ENCODE results near the gene TSEN54.

The TSEN54 gene

DNA sequence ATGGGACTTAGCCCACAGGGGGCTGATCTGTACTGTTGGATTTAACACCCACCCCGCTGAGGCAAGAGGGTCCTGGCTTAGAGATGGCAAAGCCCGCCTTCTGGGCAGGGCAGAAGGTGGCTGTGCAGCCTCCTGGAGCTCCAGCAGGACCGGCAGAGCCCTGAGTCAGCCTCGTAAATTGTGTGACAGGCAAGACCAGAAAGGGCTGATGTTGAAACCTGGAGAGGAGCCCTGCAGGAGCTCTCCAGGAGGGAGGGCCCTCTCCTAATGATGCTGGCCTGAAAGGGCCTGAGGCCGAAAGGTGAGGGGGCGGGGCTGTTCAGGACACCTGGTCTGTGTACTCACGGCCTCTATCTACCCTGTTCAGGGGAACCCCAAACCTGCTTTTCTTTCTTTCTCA lies 48.7 kb downstream of the TSEN54 start:
- peak overlapping the region; percentile 55 for H3K27ac ChIP-seq

GRCh38 chr17:75565618-75566017 lies 49.3 kb downstream of the TSEN54 start:
- no peak for TF ChIP-seq ZFX (IDR thresholded peaks at IDR 0.05; ENCODE audit: borderline replicate concordance)
- TF ChIP-seq CTCF (IDR thresholded peaks at IDR 0.05): no peak
- peak overlapping the region; percentile 55 for H3K27ac ChIP-seq

More for the DNA sequence above, 48.7 kb downstream of the TSEN54 start:
- TF ChIP-seq ZFX (IDR thresholded peaks at IDR 0.05; ENCODE audit: borderline replicate concordance) (no peak), CTCF (IDR thresholded peaks at IDR 0.05) (no peak)

- H3K27ac ChIP-seq: no peak overlapping the region
- TF ChIP-seq CTCF (IDR thresholded peaks at IDR 0.05) (no peak), ZFX (IDR thresholded peaks at IDR 0.05; ENCODE audit: borderline replicate concordance) (no peak)
Observed at GRCh38 chr17:75566416-75566815, 50.1 kb downstream of the TSEN54 start.

DNA sequence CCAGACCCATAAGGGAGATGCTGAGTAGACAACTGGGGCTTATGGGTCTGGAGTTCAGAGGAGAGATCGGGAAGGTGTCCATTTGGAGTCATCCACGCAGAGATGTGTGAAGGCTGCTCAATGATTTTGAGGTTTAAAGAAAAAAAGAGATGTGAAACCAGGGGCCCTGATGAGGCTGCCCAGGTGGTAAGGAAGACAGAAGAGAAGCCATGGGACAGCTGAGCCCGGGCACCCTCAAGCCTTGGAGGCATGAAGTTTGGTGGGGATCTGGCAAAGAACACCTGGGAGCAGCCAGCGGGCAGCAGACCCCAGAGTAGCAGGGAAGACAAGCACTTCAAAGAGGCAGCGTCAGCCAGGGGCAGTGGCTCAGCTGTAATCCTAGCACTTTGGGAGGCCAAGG lies 50.5 kb downstream of the TSEN54 start:
- TF ChIP-seq ZFX (IDR thresholded peaks at IDR 0.05; ENCODE audit: borderline replicate concordance) (no peak), CTCF (IDR thresholded peaks at IDR 0.05) (no peak)
- no peak overlapping the region for H3K27ac ChIP-seq

DNA sequence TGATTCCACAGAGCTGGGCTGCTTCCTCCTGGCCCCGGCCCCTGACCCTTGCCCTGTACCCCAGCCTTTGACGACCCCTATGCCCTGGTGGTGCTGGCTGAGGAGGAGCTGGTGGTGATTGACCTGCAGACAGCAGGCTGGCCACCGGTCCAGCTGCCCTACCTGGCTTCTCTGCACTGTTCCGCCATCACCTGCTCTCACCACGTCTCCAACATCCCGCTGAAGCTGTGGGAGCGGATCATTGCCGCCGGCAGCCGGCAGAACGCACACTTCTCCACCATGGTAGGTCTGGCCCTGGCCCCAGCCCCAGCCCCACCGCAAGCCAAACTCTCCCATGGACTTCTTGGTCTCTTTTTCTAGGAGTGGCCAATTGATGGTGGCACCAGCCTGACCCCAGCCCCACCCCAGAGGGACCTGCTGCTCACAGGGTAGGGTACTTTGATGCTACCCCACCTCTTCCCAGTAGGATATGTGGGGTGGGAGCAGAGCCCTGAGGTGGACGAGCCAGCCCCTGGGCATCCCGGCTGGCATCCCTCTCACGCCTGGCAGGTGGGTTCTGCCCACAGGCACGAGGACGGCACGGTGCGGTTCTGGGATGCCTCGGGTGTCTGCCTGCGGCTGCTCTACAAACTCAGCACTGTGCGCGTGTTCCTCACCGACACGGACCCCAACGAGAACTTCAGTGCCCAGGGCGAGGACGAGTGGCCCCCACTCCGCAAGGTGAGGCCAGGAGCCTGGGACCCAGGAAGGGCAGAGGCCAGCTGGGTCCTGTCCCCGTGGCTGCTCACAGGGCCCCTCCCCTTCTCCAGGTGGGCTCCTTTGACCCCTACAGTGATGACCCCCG lies 52.3 kb downstream of the TSEN54 start:
- no peak overlapping the region for H3K27ac ChIP-seq
- TF ChIP-seq ZFX (IDR thresholded peaks at IDR 0.05; ENCODE audit: borderline replicate concordance) (no peak), CTCF (IDR thresholded peaks at IDR 0.05) (no peak)

- H3K27ac ChIP-seq: no peak overlapping the region
- TF ChIP-seq CTCF (IDR thresholded peaks at IDR 0.05) (no peak), ZFX (IDR thresholded peaks at IDR 0.05; ENCODE audit: borderline replicate concordance) (no peak)
Observed at GRCh38 chr17:75570034-75570676, 53.8 kb downstream of the TSEN54 start.

- no peak overlapping the region for H3K27ac ChIP-seq
- TF ChIP-seq CTCF (IDR thresholded peaks at IDR 0.05): no peak
- no peak for TF ChIP-seq ZFX (IDR thresholded peaks at IDR 0.05; ENCODE audit: borderline replicate concordance)
Observed at GRCh38 chr17:75570772-75571171, 54.4 kb downstream of the TSEN54 start.

Data from 22Rv1 (cell line).